ENCODE results near the gene CFAP300. TPM values are rescaled to one million over a fixed set of nuclear protein-coding genes. Genes with fewer than 3 reads are reported as not detected.

Gene CFAP300
- total RNA-seq, 1 donor: not detected

DNA sequence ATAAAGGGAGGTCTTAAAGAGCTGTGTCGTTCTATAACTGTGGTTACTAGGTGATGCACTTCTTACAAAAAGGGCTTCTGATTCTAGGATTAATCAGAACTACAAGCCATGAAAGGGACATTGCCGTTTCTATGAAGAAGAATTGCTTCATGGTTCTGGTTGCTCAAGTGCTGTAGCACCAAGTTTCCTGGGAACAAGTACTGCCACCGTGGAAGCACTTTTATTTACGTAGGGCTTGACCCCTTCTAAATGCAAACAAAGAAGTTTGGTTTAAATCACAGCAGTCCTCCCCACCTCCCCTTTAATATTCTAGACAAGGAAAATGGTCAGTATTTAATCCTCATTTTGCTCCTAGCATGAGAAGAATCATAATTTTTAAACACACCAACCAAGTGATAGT is 72.8 kb downstream of the CFAP300 start:
- DNase-seq (ENCODE audit: low read depth in 2 of 3, low spot score in 2 of 3): no peak

DNA sequence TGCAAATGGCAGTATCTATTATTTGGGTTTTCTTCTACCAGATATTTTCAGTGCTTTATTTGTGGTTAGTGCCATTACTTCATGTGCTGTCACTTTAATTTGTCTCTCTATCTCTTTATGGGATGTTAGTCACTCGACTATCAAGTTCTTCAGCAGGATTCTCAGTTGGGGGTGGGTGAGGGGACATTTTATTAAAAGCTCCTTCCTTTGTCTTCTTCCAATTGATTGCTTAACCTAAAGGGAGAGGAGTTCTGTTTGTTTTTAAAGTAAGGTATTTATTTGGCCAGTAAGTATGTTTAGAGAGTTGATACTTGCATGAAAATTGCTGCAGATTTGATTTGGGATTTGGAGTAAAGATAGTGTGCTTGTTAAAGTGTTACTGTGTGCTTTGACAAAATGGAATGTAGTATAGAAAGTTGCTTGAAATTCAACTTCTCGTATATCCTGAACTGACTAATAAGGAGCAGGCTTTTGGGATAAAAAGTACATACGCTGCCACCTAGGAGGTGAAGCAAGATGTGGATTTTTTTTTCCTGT is 73.3 kb downstream of the CFAP300 start:
- DNase-seq (ENCODE audit: low read depth in 2 of 3, low spot score in 2 of 3): no peak

DNA sequence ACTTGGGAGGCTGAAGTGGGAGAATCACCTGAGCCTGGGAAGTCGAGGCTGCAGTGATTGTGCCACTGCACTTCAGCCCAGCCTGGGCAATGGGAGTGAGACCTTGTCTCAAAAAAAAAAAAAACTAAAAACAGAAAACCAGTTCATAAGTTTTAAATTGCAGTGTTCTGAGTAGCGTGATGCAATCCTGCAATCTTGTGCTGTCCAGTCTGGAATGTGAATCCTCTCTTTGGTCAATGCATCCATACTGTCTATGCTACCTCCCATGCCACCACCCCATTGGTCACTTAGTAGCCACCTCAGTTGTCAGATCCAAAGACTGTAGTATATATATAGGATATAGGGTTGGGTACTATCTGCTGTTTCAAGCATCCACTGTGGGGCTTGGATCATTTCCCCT is 74.1 kb downstream of the CFAP300 start:
- no peak for DNase-seq (ENCODE audit: low read depth in 2 of 3, low spot score in 2 of 3)

Small RNA genes lying within 50 kb of the gene (small RNA-seq; reads per million reads assigned to genes)
- gene RNA5SP535: not detected

Other genes starting within 250 kb of the CFAP300 start
- gene CEP126, start 132.4 kb upstream of the CFAP300 start, total RNA-seq: 1.3 TPM
- gene ANGPTL5, start 130.9 kb upstream of the CFAP300 start, total RNA-seq: not detected
- not detected for gene YAP1, start 63.0 kb downstream of the CFAP300 start, total RNA-seq